Heart left ventricle (tissue), 13 donors: ENCODE data around the gene RBM4.

Experiments used
- POLR2A ChIP-seq, 2 donors: fragments of 450-650 bp; IDR thresholded peaks; one replicate each; pipeline ENCODE4 v1.6.1; 2017; ENCODE audit warnings: antibody characterized with exemption in 2 of 2, mild to moderate bottlenecking in 2 of 2, moderate library complexity in 2 of 2
- TF ChIP-seq, protein P1 (sequence below), 12 donors: fragments of 200-600 bp; sonication (generic) in 4 of 12; IDR thresholded peaks; one replicate each; pipeline versions ENCODE4 v1.5.0 to v1.8.0; 2018 to 2022; ENCODE audit warnings: antibody characterized with exemption in 12 of 12, mild to moderate bottlenecking in 5 of 12
- donor health status: ischemic (EF 13 %, LVEDD 7.1; RV severe dilation, severe dysfunction).
- donor health status: DM: no; HTN: yes; CAD: no.
- donor health status: DM: no; HTN: no; CAD: no.
- donor health status: ischemic (EF 25% LVEDD 6.9; RV normal size, moderate dysfunction).
- donor health status: ischemic (EF 25% LVEDD 5.7; RV mildly dilated, moderate dysfunction).
- donor health status: ischemic (EF 35%, LVEDD 5.7; RV mildly dilated, moderate dysfunction).
- donor health status: nonischemic (EF 11% LVEDD 7.7; RV severe dilation, severe dysfunction).
- donor health status: DM: yes; HTN: yes; CAD: no.
- donor health status: PGD.
- donor health status: ischemic (EF 29% LVEDD 5.4; RV normal size, mild dysfunction).
- donor health status: nonischemic (EF 23%, LVEDD 6.1; RV moderate dilation, normal function).

DNA sequence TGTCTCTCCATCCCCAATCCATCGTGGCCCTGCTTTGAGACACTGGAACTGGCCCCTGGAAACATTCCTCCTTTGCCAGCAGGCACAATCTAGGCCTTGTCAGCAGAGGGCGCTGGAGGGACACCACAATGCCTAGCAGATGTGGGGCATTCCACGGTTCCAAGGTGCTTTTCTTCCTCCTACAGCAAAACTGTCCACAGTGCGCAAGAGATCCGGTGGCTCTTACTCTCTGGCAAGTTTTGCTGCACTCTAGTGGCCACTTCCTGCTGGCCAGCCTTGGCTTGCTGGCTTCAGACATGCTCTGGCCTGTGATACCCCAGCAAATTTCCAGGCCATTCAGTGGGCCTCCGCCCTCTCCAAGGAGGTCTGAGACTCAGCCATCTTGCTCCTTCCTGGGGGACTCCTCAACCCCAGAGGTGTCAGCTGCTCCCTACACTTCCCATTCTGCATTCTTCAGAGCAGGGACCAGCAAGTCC lies 56.3 kb downstream of the RBM4 start:
- TF ChIP-seq POLR2A (IDR thresholded peaks at IDR 0.05) = no peak
- TF ChIP-seq, protein P1, sequence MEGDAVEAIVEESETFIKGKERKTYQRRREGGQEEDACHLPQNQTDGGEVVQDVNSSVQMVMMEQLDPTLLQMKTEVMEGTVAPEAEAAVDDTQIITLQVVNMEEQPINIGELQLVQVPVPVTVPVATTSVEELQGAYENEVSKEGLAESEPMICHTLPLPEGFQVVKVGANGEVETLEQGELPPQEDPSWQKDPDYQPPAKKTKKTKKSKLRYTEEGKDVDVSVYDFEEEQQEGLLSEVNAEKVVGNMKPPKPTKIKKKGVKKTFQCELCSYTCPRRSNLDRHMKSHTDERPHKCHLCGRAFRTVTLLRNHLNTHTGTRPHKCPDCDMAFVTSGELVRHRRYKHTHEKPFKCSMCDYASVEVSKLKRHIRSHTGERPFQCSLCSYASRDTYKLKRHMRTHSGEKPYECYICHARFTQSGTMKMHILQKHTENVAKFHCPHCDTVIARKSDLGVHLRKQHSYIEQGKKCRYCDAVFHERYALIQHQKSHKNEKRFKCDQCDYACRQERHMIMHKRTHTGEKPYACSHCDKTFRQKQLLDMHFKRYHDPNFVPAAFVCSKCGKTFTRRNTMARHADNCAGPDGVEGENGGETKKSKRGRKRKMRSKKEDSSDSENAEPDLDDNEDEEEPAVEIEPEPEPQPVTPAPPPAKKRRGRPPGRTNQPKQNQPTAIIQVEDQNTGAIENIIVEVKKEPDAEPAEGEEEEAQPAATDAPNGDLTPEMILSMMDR (IDR thresholded peaks at IDR 0.05) = peak; percentile 85 to 94 (median 90)
